Measurements from ENCODE around the gene ALPP.

- TF ChIP-seq CTCF (conservative IDR thresholded peaks at IDR 0.05; ENCODE audit: low read length) = no peak
- TF ChIP-seq EZH2phosphoT487 (IDR thresholded peaks at IDR 0.05; ENCODE audit: borderline replicate concordance, low read depth, low read length) = no peak
These were observed 9.1 kb downstream of the ALPP start for GRCh38 chr2:232387451-232388171.
